Suprapubic skin (tissue), 4 donors: Measurements from ENCODE around the gene PUM1. TPM values are rescaled to one million over a fixed set of nuclear protein-coding genes. Genes with fewer than 3 reads are reported as not detected.
A peak's percentile ranks its signal among the peaks of the same experiment; 100 is the strongest.

Experiments
- DNase-seq, 2 donors: peaks; one replicate each; pipeline ENCODE4 v3.0.0-alpha.2; 2019; ENCODE audit warnings: low spot score in 2 of 2
- H3K27ac ChIP-seq: fragments of 200-600 bp; sonication (generic); one replicate; pipeline ENCODE4 v1.5.1; 2019
- H3K27me3 ChIP-seq: fragments of 200-600 bp; sonication (generic); one replicate; pipeline ENCODE4 v1.5.1; 2019
- H3K36me3 ChIP-seq: fragments of 200-600 bp; sonication (generic); one replicate; pipeline ENCODE4 v1.5.1; 2019
- H3K4me1 ChIP-seq: fragments of 200-600 bp; sonication (generic); one replicate; pipeline ENCODE4 v1.5.1; 2019
- H3K4me3 ChIP-seq: fragments of 200-600 bp; sonication (generic); one replicate; pipeline ENCODE4 v1.5.1; 2019; ENCODE audit warnings: mild to moderate bottlenecking
- H3K9me3 ChIP-seq: fragments of 200-600 bp; sonication (generic); one replicate; pipeline ENCODE4 v1.5.1; 2019
- CTCF ChIP-seq, 2 donors: fragments of 200-600 bp in 1 of 2; fragments of 450-650 bp in 1 of 2; sonication (generic) in 1 of 2; IDR thresholded peaks; one replicate each; pipeline ENCODE4 v1.5.1; 2016 to 2019; ENCODE audit warnings: antibody characterized with exemption in 2 of 2, mild to moderate bottlenecking in 1 of 2, moderate library complexity in 1 of 2
- EP300 ChIP-seq: sonication (generic); formaldehyde crosslinking; IDR thresholded peaks from one replicate; pipeline ENCODE4 v1.6.1; 2017; ENCODE audit warnings: antibody characterized with exemption
- POLR2A ChIP-seq, 2 donors: fragments of 450-650 bp; IDR thresholded peaks; one replicate each; pipeline ENCODE4 v1.6.1; 2017; ENCODE audit warnings: antibody characterized with exemption in 2 of 2, mild to moderate bottlenecking in 2 of 2, moderate library complexity in 2 of 2
- POLR2AphosphoS5 ChIP-seq, 3 donors: sonication (generic); formaldehyde crosslinking; IDR thresholded peaks; one replicate each; pipeline ENCODE4 v1.6.1; 2017; ENCODE audit warnings: antibody characterized with exemption in 3 of 3
- WGBS: methylation state at CpG from one replicate; pipeline ENCODE4 v1.1.5; 2018; 5-methylcytosine and 5-hydroxymethylcytosine counted together
- total RNA-seq, 4 donors: library from RNA; depleted of rRNA; stranded (reverse); fragments of >200 nt; gene quantifications; one replicate each; pipeline ENCODE4 v1.1.0, GENCODE V29; 2016

PUM1 gene
- total RNA-seq, 4 donors from 2014 or later: 100 to 132 (median 110) TPM

- TF ChIP-seq POLR2A (IDR thresholded peaks at IDR 0.05): no peak
- TF ChIP-seq EP300: no peak
- no peak for TF ChIP-seq CTCF (IDR thresholded peaks at IDR 0.05)
- no peak for TF ChIP-seq POLR2AphosphoS5 (IDR thresholded peaks at IDR 0.05)
- 91% methylated on average over 5 of the region's 5 CpGs for WGBS
- Histone ChIP-seq H3K9me3 (no peaks in the 10 kb centered on the region), H3K27me3 (no peaks in the 10 kb centered on the region), H3K27ac (no peak overlapping the region), H3K36me3 (no peaks in the 10 kb centered on the region), H3K4me1 (no peaks in the 10 kb centered on the region), H3K4me3 (no peak overlapping the region)
- DNase-seq: no peak
Measured at GRCh38 chr1:31108861-31109260, 43.3 kb upstream of the PUM1 start.

GRCh38 chr1:31105646-31106045 is 40.1 kb upstream of the PUM1 start:
- Histone ChIP-seq H3K27ac (no peak overlapping the region), H3K9me3 (no peaks in the 10 kb centered on the region), H3K4me1 (peaks cover 17% of the 10 kb centered on the region), H3K36me3 (no peaks in the 10 kb centered on the region), H3K4me3 (no peak overlapping the region), H3K27me3 (no peaks in the 10 kb centered on the region)
- WGBS: 87% methylated on average over 8 of the region's 8 CpGs
- TF ChIP-seq EP300: no peak
- TF ChIP-seq POLR2A (IDR thresholded peaks at IDR 0.05): no peak
- no peak for TF ChIP-seq POLR2AphosphoS5 (IDR thresholded peaks at IDR 0.05)
- no peak for TF ChIP-seq CTCF (IDR thresholded peaks at IDR 0.05)
- DNase-seq: no peak

GRCh38 chr1:31102501-31102950 is 37.0 kb upstream of the PUM1 start:
- DNase-seq: no peak
- TF ChIP-seq EP300 (no peak), POLR2AphosphoS5 (IDR thresholded peaks at IDR 0.05) (no peak), CTCF (IDR thresholded peaks at IDR 0.05) (no peak), POLR2A (IDR thresholded peaks at IDR 0.05) (no peak)
- Histone ChIP-seq H3K4me3 (no peak overlapping the region), H3K4me1 (peaks cover 17% of the 10 kb centered on the region), H3K27ac (peak overlapping the region; percentile 38), H3K27me3 (no peaks in the 10 kb centered on the region), H3K36me3 (no peaks in the 10 kb centered on the region), H3K9me3 (no peaks in the 10 kb centered on the region)
- 33% methylated on average over 5 of the region's 5 CpGs for WGBS

GRCh38 chr1:31101147-31101502 is 35.6 kb upstream of the PUM1 start:
- Histone ChIP-seq H3K4me1 (peaks cover 17% of the 10 kb centered on the region), H3K27ac (peak overlapping the region; percentile 18), H3K36me3 (no peaks in the 10 kb centered on the region), H3K27me3 (no peaks in the 10 kb centered on the region), H3K4me3 (no peak overlapping the region), H3K9me3 (no peaks in the 10 kb centered on the region)
- 41% methylated on average over 4 of the region's 4 CpGs for WGBS
- TF ChIP-seq CTCF (IDR thresholded peaks at IDR 0.05): no peak
- DNase-seq: no peak

GRCh38 chr1:31099293-31100032 is 33.9 kb upstream of the PUM1 start:
- DNase-seq: no peak
- 87% methylated on average over 6 of the region's 6 CpGs for WGBS
- Histone ChIP-seq H3K4me1 (peaks cover 17% of the 10 kb centered on the region), H3K27ac (no peak overlapping the region), H3K36me3 (no peaks in the 10 kb centered on the region), H3K9me3 (no peaks in the 10 kb centered on the region), H3K27me3 (no peaks in the 10 kb centered on the region), H3K4me3 (no peak overlapping the region)
- TF ChIP-seq POLR2AphosphoS5 (IDR thresholded peaks at IDR 0.05): no peak
- TF ChIP-seq CTCF (IDR thresholded peaks at IDR 0.05): no peak
- TF ChIP-seq EP300: no peak
- TF ChIP-seq POLR2A (IDR thresholded peaks at IDR 0.05): no peak
